ENCODE results near the gene BPIFB3. TPM values are rescaled to one million over a fixed set of nuclear protein-coding genes. Genes with fewer than 3 reads are reported as not detected.
"Not testable (repeated sequence)": the region's sequence is repeated elsewhere in the genome, so short reads cannot be mapped to it uniquely, and the experiment has no call there.

BPIFB3 gene
- total and polyA plus RNA-seq, 3 donors from 2014 or later, result 0.47 to 0.87 (median 0.74) TPM

DNA sequence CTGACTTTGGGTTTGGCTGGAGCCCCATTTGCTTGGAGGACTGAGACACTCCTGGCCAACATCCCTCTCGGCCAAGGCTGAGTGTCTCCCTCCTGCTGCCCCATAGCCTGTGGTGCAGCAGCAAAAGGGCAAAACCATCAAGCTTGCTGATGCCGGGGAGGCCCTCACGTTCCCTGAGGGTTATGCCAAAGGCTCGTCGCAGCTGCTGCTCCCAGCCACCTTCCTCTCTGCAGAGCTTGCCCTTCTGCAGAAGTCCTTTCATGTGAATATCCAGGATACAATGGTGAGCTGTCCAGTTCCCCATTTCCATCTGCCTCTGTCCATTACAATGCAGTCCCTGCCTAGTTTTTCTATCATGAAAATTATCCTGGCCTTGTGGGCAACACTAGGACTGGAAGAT lies 16.2 kb upstream of the BPIFB3 start:
- H3K27me3 ChIP-seq, result no peaks in the 10 kb centered on the region
- TF ChIP-seq POLR2A (IDR thresholded peaks at IDR 0.05), result no peak
- TF ChIP-seq, protein P1, sequence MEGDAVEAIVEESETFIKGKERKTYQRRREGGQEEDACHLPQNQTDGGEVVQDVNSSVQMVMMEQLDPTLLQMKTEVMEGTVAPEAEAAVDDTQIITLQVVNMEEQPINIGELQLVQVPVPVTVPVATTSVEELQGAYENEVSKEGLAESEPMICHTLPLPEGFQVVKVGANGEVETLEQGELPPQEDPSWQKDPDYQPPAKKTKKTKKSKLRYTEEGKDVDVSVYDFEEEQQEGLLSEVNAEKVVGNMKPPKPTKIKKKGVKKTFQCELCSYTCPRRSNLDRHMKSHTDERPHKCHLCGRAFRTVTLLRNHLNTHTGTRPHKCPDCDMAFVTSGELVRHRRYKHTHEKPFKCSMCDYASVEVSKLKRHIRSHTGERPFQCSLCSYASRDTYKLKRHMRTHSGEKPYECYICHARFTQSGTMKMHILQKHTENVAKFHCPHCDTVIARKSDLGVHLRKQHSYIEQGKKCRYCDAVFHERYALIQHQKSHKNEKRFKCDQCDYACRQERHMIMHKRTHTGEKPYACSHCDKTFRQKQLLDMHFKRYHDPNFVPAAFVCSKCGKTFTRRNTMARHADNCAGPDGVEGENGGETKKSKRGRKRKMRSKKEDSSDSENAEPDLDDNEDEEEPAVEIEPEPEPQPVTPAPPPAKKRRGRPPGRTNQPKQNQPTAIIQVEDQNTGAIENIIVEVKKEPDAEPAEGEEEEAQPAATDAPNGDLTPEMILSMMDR (IDR thresholded peaks at IDR 0.05), result no peak
- DNase-seq, result no peak
- intact Hi-C loops (cut with DNase I; ENCODE audit: low total_unique reads), result no loop called here
- peaks cover 6% of the 10 kb centered on the region for H3K4me1 ChIP-seq
- H3K4me3 ChIP-seq, result no peak overlapping the region
- 71 to 79% methylated on average over 5 of the region's 5 CpGs for WGBS, 2 donors
- no peaks in the 10 kb centered on the region for H3K36me3 ChIP-seq (ENCODE audit: low read depth, missing control alignments)
- H3K27ac ChIP-seq, result no peak overlapping the region
- H3K9me3 ChIP-seq, result no peaks in the 10 kb centered on the region

DNA sequence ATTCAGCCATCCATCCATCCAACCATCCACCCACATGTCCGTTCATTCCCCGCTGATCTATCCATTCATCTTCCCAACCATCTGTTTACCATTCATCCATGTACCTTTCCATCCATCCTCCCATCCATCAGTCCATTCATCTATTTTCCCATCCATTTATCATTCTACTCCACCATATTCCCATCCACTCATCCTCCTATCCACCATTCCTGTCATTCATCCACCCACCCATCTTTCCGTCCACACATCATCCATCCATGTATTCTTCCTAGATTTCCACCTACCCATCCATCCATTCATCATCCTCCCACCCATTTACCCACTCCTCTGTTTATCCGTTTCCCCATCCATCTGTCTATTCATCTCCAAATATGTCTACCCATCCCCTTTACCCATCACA lies 15.5 kb upstream of the BPIFB3 start:
- H3K27me3 ChIP-seq, result no peaks in the 10 kb centered on the region
- H3K27ac ChIP-seq, result no peak overlapping the region
- TF ChIP-seq POLR2A (IDR thresholded peaks at IDR 0.05), result no peak
- TF ChIP-seq, protein P1 (IDR thresholded peaks at IDR 0.05), result no peak
- intact Hi-C loops (cut with DNase I; ENCODE audit: low total_unique reads), result no loop called here
- H3K4me3 ChIP-seq, result no peak overlapping the region
- no peaks in the 10 kb centered on the region for H3K9me3 ChIP-seq
- H3K4me1 ChIP-seq, result peaks cover 6% of the 10 kb centered on the region
- WGBS, 2 donors, result 88 to 89% methylated on average over 4 of the region's 4 CpGs
- DNase-seq, result no peak
- H3K36me3 ChIP-seq (ENCODE audit: low read depth, missing control alignments), result no peaks in the 10 kb centered on the region

DNA sequence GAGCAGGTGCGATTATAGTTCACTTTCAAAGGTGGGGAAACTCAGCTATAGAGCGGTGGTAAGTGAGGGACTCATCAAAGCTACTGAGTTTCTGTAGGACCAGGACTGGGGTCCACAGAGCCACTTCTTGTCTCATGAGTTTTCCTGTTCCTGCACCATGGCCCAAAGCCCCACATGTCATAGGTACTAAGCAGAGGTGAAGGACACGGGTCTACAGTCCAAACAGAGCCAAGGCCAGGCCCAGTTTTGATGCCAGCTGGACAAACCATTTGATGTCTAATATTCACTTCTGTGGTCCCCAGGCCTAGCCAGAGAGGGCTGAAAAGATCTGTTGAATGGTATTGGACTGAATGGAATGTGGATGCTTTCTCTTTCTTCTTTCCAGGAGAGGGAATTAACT lies 11.3 kb upstream of the BPIFB3 start:
- H3K27ac ChIP-seq, result no peak overlapping the region
- H3K36me3 ChIP-seq (ENCODE audit: low read depth, missing control alignments), result no peaks in the 10 kb centered on the region
- no peaks in the 10 kb centered on the region for H3K9me3 ChIP-seq
- TF ChIP-seq, protein P1 (IDR thresholded peaks at IDR 0.05), result no peak
- no peak for TF ChIP-seq POLR2A (IDR thresholded peaks at IDR 0.05)
- no peaks in the 10 kb centered on the region for H3K27me3 ChIP-seq
- intact Hi-C loops (cut with DNase I; ENCODE audit: low total_unique reads), result no loop called here
- peaks cover 6% of the 10 kb centered on the region for H3K4me1 ChIP-seq
- 83 to 95% methylated on average over 3 of the region's 3 CpGs for WGBS, 2 donors
- DNase-seq, result no peak
- H3K4me3 ChIP-seq, result no peak overlapping the region

DNA sequence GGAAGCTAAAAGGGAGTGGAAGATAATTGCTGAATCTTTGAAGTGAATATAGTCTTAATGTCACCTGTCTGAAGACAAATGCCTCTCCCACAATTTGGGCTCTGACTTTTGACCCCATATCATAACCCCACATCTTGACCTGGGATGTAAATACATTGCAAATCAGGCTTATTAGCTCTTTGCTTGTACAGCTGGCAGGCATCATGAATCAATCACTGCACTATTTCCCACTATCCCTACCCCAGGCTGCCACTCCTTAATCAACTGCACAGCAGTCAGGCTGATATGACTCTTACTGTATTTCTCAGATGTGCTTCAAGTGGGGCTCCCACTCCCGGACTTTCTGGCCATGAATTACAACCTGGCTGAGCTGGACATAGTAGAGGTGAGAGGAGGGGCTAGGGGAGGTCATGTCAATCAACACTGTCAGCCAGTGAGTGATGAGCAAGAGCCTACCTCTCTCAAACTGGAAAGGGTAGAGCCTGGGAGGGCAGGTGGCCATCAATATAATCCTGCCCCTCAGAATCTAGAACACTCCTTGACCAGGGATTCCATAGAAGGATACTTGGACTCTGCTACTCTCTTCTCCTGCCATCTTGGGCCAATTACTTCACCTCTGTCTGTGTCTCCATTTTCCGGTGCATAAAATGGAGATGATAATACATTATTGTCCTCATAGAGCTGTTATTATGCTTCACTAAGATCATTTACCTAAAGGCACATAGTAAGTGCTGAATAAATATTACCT lies 10.5 kb upstream of the BPIFB3 start:
- Histone ChIP-seq H3K4me3 (no peak overlapping the region), H3K36me3 (ENCODE audit: low read depth, missing control alignments) (no peaks in the 10 kb centered on the region), H3K4me1 (peaks cover 6% of the 10 kb centered on the region), H3K9me3 (no peaks in the 10 kb centered on the region), H3K27ac (no peak overlapping the region), H3K27me3 (no peaks in the 10 kb centered on the region)
- intact Hi-C loops (cut with DNase I; ENCODE audit: low total_unique reads), result no loop called here
- no peak for DNase-seq
- whole genome bisulfite sequencing, 2 donors, result 68% methylated on average over 2 of the region's 2 CpGs
- TF ChIP-seq, protein P1 (IDR thresholded peaks at IDR 0.05), result no peak
- no peak for TF ChIP-seq POLR2A (IDR thresholded peaks at IDR 0.05)

DNA sequence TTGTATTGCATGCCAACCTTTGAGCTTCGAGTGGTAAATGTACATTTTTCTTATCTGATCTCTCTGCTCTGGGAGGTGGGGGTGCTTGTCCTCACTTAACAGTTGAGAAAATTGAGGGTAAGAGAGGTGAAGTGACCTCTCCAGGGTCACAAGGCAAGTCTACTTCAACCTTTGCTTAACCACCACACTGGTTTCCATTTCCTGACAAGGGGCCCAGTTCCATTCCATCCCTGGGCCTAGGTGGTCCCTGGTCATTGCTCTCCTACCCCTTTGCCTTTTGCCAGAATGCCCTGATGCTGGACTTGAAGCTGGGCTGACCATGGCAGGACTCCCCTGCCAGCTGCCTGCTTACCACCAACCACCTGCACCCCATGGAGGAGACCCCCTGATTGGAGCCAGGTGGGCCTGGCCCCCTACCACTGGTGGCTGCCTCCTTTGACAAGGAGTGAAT lies 9.9 kb upstream of the BPIFB3 start:
- Histone ChIP-seq H3K9me3 (no peaks in the 10 kb centered on the region), H3K4me3 (no peak overlapping the region), H3K4me1 (peaks cover 4% of the 10 kb centered on the region), H3K27me3 (no peaks in the 10 kb centered on the region), H3K27ac (no peak overlapping the region), H3K36me3 (ENCODE audit: low read depth, missing control alignments) (no peaks in the 10 kb centered on the region)
- intact Hi-C loops (cut with DNase I; ENCODE audit: low total_unique reads), result no loop called here
- TF ChIP-seq POLR2A (IDR thresholded peaks at IDR 0.05), result no peak
- TF ChIP-seq, protein P1 (IDR thresholded peaks at IDR 0.05), result no peak
- DNase-seq, result no peak
- WGBS, 2 donors, result 63 to 73% methylated on average over 1 of the region's 1 CpG

DNA sequence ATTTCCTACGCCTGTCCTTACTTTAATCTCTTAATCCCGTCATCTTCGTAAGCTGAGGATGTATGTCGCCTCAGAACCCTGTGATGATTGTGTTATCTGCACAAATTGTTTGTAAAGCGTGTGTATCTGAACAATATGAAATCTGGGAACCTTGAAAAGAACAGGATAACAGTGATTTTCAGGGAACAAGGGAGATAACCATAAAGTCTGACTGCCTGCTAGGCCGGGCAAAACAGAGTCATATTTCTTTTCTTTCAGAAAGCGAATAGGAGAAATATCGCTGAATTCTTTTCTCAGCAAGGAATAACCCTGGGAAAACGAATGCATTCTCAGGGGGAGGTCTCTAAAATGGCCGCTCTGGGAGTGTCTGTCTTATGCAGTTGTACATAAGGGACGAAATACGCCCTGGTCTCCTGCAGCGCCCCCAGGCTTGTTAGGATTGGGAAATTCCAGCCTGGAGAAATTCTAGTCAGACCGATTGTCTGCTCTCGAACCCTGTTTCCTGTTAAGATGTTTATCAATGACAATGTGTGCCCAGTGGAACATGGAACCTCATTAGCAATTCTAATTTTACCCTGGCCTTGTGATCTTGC lies 8.5 kb upstream of the BPIFB3 start:
- intact Hi-C loops (cut with DNase I; ENCODE audit: low total_unique reads), result not testable (repeated sequence)

More for the DNA sequence above, 8.5 kb upstream of the BPIFB3 start:
- not testable (repeated sequence) for H3K27me3 ChIP-seq; H3K9me3 ChIP-seq; H3K4me3 ChIP-seq; H3K27ac ChIP-seq; H3K36me3 ChIP-seq (ENCODE audit: low read depth, missing control alignments); DNase-seq; H3K4me1 ChIP-seq
- 75 to 83% methylated on average over 15 of the region's 15 CpGs for WGBS, 2 donors
